Lower leg skin (tissue), 4 donors: ENCODE results near the gene SYNGAP1. TPM values are rescaled to one million over a fixed set of nuclear protein-coding genes. Genes with fewer than 3 reads are reported as not detected.
"Not testable (repeated sequence)": the region's sequence is repeated elsewhere in the genome, so short reads cannot be mapped to it uniquely, and the experiment has no call there.

ENCODE experiments used
- DNase-seq, 2 donors: peaks; one replicate each; pipeline ENCODE4 v3.0.0-alpha.2; 2019; ENCODE audit warnings: low spot score in 2 of 2
- H3K4me3 ChIP-seq: fragments of 200-600 bp; sonication (generic); 2 replicates; pipeline ENCODE4 v1.5.1; 2017; ENCODE audit warnings: mild to moderate bottlenecking, low read depth; ENCODE audit not compliant: poor library complexity, severe bottlenecking
- CTCF ChIP-seq, 3 donors: fragments of 450-650 bp; IDR thresholded peaks; one replicate each; pipeline ENCODE4 v1.5.1; 2016; ENCODE audit warnings: antibody characterized with exemption in 3 of 3, mild to moderate bottlenecking in 3 of 3, moderate library complexity in 2 of 3
- POLR2A ChIP-seq, 2 donors: fragments of 450-650 bp; IDR thresholded peaks; one replicate each; pipeline ENCODE4 v1.6.1; 2016 to 2017; ENCODE audit warnings: antibody characterized with exemption in 2 of 2, mild to moderate bottlenecking in 1 of 2, moderate library complexity in 1 of 2
- WGBS, 2 donors: methylation state at CpG; one replicate each; pipeline ENCODE4 v1.1.5; 2018; 5-methylcytosine and 5-hydroxymethylcytosine counted together
- intact Hi-C: fragments of 100-400 bp; cut with DNase I; formaldehyde crosslinking; loops from one replicate; pipeline ENCODE4 v1.15.0; 2023; ENCODE audit warnings: low total_unique reads
- total RNA-seq, 4 donors: library from RNA; depleted of rRNA; stranded (reverse); fragments of >200 nt; gene quantifications; one replicate each; pipeline ENCODE4 v1.1.0, GENCODE V29; 2016

Gene SYNGAP1
- total RNA-seq, 4 donors from 2014 or later, result 7.5 to 21.1 (median 9.4) TPM

DNA sequence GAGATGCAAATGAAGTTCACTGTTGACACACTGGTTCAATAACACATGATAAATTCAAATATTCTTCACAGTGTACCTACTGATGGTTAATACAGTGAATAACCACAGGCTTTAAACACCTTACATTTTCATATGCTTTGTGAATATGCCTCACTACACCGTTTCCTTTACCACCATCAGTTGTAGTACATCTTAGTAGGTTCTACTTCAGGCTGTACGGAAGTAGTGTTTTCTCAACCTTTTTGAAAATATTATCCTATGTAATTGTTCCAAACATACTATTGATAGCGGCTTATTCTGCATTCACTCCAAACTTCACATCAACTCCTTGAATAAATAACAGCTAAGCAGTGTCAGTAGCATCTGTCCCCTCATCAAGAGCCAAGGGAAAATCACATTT, 49.8 kb downstream of the SYNGAP1 start:
- intact Hi-C loops, result no loop called here
- WGBS, 2 donors, result 85 to 88% methylated on average over 3 of the region's 3 CpGs
- TF ChIP-seq CTCF (IDR thresholded peaks at IDR 0.05) (no peak), POLR2A (IDR thresholded peaks at IDR 0.05) (no peak)
- no peak for DNase-seq
- no peak overlapping the region for H3K4me3 ChIP-seq

GRCh38 chr6:33477864-33478263, 58.0 kb downstream of the SYNGAP1 start:
- WGBS, 2 donors, result 70 to 73% methylated on average over 3 of the region's 3 CpGs
- H3K4me3 ChIP-seq, result no peak overlapping the region
- intact Hi-C loops, result no loop called here
- DNase-seq, result no peak
- TF ChIP-seq CTCF (IDR thresholded peaks at IDR 0.05) (no peak), POLR2A (IDR thresholded peaks at IDR 0.05) (no peak)

- H3K4me3 ChIP-seq, result no peak overlapping the region
- 66 to 78% methylated on average over 1 of the region's 1 CpG for WGBS, 2 donors
- intact Hi-C loops, result no loop called here
- TF ChIP-seq CTCF (IDR thresholded peaks at IDR 0.05) (no peak), POLR2A (IDR thresholded peaks at IDR 0.05) (no peak)
- DNase-seq, result no peak
Observed at GRCh38 chr6:33481192-33481591, 61.3 kb downstream of the SYNGAP1 start.

DNA sequence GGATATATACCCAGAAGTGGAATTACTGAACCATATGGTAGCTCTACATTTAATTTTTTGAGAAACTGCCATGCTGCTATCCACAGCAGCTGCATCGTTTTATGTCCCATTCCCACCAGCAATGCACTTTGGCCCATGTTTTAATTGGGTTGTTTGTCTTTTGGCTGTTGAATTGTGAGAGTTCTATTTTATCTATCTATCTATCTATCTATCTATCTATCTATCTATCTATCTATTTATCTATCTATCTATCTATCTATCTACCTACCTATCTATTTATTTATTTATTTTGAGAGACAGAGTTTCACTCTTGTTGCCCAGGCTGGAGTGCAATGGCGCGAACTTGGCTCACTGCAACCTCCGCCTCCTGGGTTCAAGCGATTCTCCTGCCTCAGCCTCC, 62.8 kb downstream of the SYNGAP1 start:
- H3K4me3 ChIP-seq, intact Hi-C loops, DNase-seq: not testable (repeated sequence)
- WGBS, 2 donors, result 89 to 93% methylated on average over 5 of the region's 5 CpGs

DNA sequence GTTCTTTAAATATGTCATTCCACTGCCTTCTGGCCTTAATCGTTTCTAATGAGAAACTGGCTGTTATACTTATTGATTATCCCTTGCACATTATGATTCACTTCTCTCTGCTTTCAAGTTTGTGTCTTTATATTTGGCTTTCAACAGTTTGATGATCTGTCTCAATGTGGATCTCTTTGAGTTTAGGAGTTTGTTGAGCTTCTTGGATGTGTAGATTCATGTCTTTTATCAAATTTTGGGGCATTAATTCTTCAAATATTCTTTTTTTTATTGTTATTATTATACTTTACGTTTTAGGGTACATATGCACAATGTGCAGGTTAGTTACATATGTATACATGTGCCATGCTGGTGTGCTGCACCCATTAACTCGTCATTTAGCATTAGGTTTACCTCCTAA, 63.8 kb downstream of the SYNGAP1 start:
- no peak overlapping the region for H3K4me3 ChIP-seq
- WGBS, 2 donors, result 65 to 87% methylated on average over 3 of the region's 3 CpGs
- intact Hi-C loops, result no loop called here
- no peak for DNase-seq
- no peak for TF ChIP-seq POLR2A (IDR thresholded peaks at IDR 0.05)
- TF ChIP-seq CTCF (IDR thresholded peaks at IDR 0.05), result no peak

DNA sequence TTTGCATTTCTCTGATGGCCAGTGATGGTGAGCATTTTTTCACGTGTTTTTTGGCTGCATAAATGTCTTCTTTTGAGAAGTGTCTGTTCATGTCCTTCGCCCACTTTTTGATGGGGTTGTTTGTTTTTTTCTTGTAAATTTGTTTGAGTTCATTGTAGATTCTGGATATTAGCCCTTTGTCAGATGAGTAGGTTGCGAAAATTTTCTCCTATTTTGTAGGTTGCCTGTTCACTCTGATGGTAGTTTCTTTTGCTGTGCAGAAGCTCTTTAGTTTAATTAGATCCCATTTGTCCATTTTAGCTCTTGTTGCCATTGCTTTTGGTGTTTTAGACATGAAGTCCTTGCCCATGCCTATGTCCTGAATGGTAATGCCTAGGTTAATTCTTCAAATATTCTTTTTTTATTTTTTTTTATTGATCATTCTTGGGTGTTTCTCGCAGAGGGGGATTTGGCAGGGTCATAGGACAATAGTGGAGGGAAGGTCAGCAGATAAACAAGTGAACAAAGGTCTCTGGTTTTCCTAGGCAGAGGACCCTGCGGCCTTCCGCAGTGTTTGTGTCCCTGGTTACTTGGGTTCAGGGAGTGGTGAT, 64.9 kb downstream of the SYNGAP1 start:
- H3K4me3 ChIP-seq, intact Hi-C loops, DNase-seq: not testable (repeated sequence)
- 45 to 98% methylated on average over 4 of the region's 6 CpGs for WGBS, 2 donors

DNA sequence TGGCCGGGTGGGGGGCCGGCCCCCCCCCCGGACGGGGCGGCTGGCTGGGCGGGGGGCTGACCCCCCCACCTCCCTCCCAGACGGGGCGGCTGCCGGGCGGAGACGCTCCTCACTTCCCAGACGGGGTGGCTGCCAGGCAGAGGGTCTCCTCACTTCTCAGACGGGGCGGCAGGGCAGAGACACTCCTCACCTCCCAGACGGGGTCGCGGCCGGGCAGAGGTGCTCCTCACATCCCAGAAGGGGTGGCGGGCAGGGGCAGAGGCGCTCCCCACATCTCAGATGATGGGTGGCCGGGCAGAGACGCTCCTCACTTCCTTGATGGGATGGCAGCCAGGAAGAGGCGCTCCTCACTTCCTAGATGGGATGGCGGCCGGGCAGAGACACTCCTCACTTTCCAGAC, 65.8 kb downstream of the SYNGAP1 start:
- WGBS, 2 donors, result 85% methylated on average over 5 to 14 of the region's 25 CpGs
- H3K4me3 ChIP-seq, DNase-seq, intact Hi-C loops: not testable (repeated sequence)
